ENCODE data around the gene MACROD1. TPM values are rescaled to one million over a fixed set of nuclear protein-coding genes. Genes with fewer than 3 reads are reported as not detected.

Gene MACROD1
- total and polyA plus RNA-seq, 2 donors (not counting 3 experiments of a cell fraction or from before 2014, with no cell fraction given): 11.0 to 16.2 TPM

DNA sequence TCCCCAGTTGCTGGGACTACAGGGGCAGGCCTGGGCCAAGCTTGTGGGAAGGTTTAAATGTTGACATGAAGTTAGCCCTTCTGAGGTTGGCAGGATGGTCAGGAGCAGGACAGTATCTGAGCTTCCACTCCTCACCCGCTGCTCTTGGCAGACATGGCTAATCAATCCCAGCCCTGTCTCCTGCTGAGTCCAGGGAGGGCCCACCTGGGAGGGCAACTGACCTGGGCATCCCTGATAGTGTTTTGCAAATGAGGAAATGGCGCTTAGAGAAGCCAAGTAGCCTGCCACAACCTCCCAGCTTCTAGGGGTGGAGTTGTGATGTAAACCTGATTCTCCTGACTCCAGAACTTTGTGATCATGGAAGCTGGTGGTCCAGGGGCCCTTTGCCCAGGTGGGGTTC, 113.5 kb downstream of the MACROD1 start:
- intact Hi-C loops (cut with micrococcal nuclease) (no loop called here), dilution Hi-C loops (cut with MboI; ENCODE audit: extremely low pct_ligation_motif_present, low sequenced_read_pairs) (no loop called here)
- no peak for FAIRE-seq
- H3K9me3 ChIP-seq (replicated peaks; ENCODE audit: control insufficient read depth, insufficient read depth, low read length): no peaks in the 10 kb centered on the region
- H4K20me1 ChIP-seq (replicated peaks; ENCODE audit: control insufficient read depth, extremely low read depth, insufficient read depth, low read length): no peaks in the 10 kb centered on the region
- no peak overlapping the region for H3K4me2 ChIP-seq (ENCODE audit: insufficient read depth, low read length)
- no peaks in the 10 kb centered on the region for H3K79me2 ChIP-seq (ENCODE audit: control insufficient read depth, insufficient read depth, low read length)
- H3K9me1 ChIP-seq (replicated peaks; ENCODE audit: control insufficient read depth, extremely low read depth, insufficient read depth, low read length): no peaks in the 10 kb centered on the region
- H3K27me3 ChIP-seq (ENCODE audit: control insufficient read depth in 2 of 2, insufficient read depth in 2 of 2, low read length in 2 of 2): no peaks in the 10 kb centered on the region
- ChIA-PET POLR2A (no interaction called here), CTCF (no interaction called here)
- no peak overlapping the region for H3K27ac ChIP-seq (ENCODE audit: insufficient read depth, low read depth, low read length)
- no peak overlapping the region for H3K4me3 ChIP-seq (replicated peaks in 1 of 3; ENCODE audit: insufficient read depth in 1 of 3, low read depth in 1 of 3, low read length in 3 of 3)
- TF ChIP-seq GATA2 (IDR thresholded peaks at IDR 0.05; ENCODE audit: insufficient read depth, insufficient read length, low read depth, low read length): no peak
- no peak for TF ChIP-seq JUN (IDR thresholded peaks at IDR 0.05; ENCODE audit: borderline replicate concordance, insufficient read depth, insufficient read length, low read depth)
- no peak for TF ChIP-seq EZH2 (IDR thresholded peaks at IDR 0.05; ENCODE audit: borderline replicate concordance, low read depth, low read length, severe bottlenecking)
- TF ChIP-seq, protein P1, sequence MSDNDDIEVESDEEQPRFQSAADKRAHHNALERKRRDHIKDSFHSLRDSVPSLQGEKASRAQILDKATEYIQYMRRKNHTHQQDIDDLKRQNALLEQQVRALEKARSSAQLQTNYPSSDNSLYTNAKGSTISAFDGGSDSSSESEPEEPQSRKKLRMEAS (IDR thresholded peaks at IDR 0.05; ENCODE audit: insufficient read depth, insufficient read length): no peak
- TF ChIP-seq POLR2AphosphoS5 (IDR thresholded peaks at IDR 0.05; ENCODE audit: insufficient read depth, low read depth, low read length): no peak
- no peak for TF ChIP-seq FOS (IDR thresholded peaks at IDR 0.05; ENCODE audit: borderline replicate concordance, insufficient read depth, low read length)
- TF ChIP-seq, protein P2, sequence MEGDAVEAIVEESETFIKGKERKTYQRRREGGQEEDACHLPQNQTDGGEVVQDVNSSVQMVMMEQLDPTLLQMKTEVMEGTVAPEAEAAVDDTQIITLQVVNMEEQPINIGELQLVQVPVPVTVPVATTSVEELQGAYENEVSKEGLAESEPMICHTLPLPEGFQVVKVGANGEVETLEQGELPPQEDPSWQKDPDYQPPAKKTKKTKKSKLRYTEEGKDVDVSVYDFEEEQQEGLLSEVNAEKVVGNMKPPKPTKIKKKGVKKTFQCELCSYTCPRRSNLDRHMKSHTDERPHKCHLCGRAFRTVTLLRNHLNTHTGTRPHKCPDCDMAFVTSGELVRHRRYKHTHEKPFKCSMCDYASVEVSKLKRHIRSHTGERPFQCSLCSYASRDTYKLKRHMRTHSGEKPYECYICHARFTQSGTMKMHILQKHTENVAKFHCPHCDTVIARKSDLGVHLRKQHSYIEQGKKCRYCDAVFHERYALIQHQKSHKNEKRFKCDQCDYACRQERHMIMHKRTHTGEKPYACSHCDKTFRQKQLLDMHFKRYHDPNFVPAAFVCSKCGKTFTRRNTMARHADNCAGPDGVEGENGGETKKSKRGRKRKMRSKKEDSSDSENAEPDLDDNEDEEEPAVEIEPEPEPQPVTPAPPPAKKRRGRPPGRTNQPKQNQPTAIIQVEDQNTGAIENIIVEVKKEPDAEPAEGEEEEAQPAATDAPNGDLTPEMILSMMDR (IDR thresholded peaks at IDR 0.05; ENCODE audit: extremely low read depth in 1 of 2, insufficient read depth in 1 of 2, low read depth in 1 of 2, low read length in 2 of 2): no peak
- no peak for TF ChIP-seq POLR2A (IDR thresholded peaks at IDR 0.05; ENCODE audit: low read depth, low read length)
- no peak for TF ChIP-seq MYC (IDR thresholded peaks at IDR 0.05; ENCODE audit: low read depth, low read length)
- no peak for DNase-seq (ENCODE audit: low read depth, low spot score)
- no peaks in the 10 kb centered on the region for H3K36me3 ChIP-seq (ENCODE audit: control insufficient read depth in 2 of 2, extremely low read depth in 1 of 2, insufficient read depth in 2 of 2, low read length in 2 of 2)
- BruUV-seq (replicated peaks): no TSS peak
- no peak overlapping the region for H2AFZ ChIP-seq (ENCODE audit: low read depth, low read length)
- H3K4me1 ChIP-seq (ENCODE audit: control insufficient read depth, extremely low read depth, insufficient read depth, low read length): no peaks in the 10 kb centered on the region
- no peak overlapping the region for H3K9ac ChIP-seq (replicated peaks; ENCODE audit: extremely low read depth, insufficient read depth, low read length)

Measured in endothelial cell of umbilical vein (primary cell).